Measurements from ENCODE around the gene TRIM44.
"Not testable (repeated sequence)": the region's sequence is repeated elsewhere in the genome, so short reads cannot be mapped to it uniquely, and the experiment has no call there.

The TRIM44 gene

GRCh38 chr11:35712533-35712932 is 50.0 kb downstream of the TRIM44 start:
- in situ Hi-C loops (cut with MboI; ENCODE audit: low sequenced_read_pairs) = no loop called here

GRCh38 chr11:35714882-35715627 is 52.5 kb downstream of the TRIM44 start:
- in situ Hi-C loops (cut with MboI; ENCODE audit: low sequenced_read_pairs) = no loop called here

GRCh38 chr11:35715677-35716076 is 53.1 kb downstream of the TRIM44 start:
- in situ Hi-C loops (cut with MboI; ENCODE audit: low sequenced_read_pairs) = not testable (repeated sequence)

- in situ Hi-C loops (cut with MboI; ENCODE audit: low sequenced_read_pairs) = no loop called here
These were observed 54.5 kb downstream of the TRIM44 start for GRCh38 chr11:35717043-35717442.

DNA sequence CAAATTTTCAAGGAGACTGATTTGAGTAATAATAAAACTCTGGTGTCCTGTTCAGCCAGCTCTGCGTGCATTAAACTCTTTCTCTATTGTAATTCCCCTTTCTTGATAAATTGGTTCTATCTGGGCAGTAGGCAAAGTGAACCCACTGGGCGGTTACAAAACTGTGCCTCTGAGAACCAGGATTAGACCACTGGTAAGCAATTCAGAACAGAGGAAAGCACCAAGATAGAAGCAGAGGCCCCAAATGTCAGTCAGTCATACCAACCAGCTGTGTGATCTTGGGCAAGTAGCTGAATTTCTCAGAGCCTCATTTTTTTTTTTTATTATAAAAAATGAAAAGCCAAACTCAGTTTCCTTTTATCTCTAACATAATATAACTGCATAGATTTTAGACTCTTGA is 54.9 kb downstream of the TRIM44 start:
- in situ Hi-C loops (cut with MboI; ENCODE audit: low sequenced_read_pairs) = no loop called here

DNA sequence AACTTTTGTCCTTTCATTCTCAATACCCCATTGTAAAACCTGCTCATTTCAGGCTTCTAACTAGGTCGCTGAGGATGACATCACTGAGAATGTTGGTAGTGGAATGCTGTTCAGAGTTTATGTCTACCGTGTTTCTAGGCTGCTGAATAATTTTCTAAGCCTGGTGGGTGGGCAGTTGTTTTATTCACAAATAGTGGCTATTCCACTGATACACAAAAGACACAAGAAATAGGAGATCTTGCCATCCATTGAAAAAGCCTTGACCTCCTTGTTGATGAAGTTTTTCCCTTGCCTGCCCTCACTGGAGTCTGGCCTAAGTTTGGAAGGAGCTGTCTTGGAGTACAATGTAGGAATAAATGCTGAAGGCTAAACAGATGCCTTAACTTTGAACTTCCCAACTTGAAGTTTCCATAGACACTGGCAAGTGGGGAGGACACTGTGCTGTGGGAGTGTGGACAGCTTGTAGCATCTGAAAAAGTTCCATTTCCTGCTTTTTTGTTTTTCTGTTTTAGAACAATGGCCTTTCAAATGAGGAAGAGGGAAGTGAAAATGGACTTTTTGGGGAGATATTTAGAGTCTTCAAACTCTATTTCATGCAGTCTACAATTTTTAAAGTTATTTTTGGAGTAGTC is 59.2 kb downstream of the TRIM44 start:
- in situ Hi-C loops (cut with MboI; ENCODE audit: low sequenced_read_pairs) = no loop called here

DNA sequence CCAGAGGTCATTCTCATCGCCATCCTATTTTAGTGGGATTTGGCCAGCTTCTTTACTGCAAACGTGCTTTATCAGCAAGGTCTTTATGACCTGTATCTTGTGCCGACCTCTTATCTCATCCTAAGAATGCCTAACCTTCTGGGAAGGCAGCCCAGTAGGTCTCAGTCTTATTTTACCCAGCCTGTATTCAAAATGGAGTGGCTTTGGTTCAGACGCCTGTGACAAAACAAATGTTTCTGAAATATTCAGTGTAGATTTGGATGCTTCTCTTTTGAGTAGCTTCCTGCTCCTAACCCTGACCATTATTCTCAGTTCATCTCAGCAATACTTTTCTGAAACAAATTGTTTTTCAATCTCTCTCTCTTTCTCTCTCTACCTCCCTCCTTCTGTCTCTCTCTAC is 60.1 kb downstream of the TRIM44 start:
- in situ Hi-C loops (cut with MboI; ENCODE audit: low sequenced_read_pairs) = no loop called here

DNA sequence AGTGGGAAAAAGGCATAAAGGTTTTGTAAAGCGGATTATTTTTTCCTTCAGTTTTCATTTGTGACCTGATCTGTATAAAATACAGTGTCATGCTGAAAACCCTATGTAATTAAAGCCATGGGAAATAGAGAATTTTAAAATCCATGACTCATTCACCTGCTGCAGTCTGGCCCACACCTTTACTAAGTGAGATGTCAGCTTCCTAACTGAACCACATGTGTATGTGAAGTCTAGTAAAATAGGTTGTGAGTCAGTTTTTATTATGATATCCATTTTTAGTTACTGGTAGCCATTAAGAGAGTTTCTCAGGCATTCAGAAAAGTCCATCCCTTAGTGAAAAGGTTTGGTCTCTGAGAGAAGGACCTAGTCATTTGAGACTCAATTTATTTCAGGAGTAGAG is 60.9 kb downstream of the TRIM44 start:
- in situ Hi-C loops (cut with MboI; ENCODE audit: low sequenced_read_pairs) = no loop called here

DNA sequence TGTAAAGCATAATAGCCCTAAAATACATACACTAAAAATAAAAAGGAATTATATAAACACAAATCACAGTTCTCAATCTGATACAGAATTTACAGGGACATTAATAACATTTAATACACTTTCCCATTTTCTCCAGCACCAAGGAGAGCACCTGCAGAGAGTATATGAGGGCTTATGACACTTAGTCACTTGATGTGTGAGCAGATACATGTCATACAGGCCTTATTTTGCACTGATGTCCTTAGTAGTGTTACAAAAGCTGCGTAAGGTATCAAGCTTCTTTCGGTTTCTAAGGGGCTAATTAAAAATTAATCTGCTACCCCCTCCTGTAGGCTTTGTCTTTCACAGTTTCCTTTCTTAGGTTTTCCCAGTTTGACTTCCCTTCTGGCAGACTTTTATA is 61.3 kb downstream of the TRIM44 start:
- in situ Hi-C loops (cut with MboI; ENCODE audit: low sequenced_read_pairs) = no loop called here

DNA sequence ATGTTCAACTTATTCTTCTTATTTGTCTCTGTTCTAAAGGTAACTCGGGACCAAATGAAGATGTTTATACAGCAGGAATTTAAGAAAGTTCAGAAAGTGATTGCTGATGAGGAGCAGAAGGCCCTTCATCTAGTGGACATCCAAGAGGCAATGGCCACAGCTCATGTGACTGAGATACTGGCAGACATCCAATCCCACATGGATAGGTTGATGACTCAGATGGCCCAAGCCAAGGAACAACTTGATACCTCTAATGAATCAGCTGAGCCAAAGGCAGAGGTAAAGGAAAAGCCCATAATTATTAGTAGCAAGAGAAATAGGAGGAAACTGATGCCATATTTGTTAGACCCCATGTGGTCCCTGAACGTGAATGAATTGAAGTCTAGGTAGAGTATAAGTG is 63.3 kb downstream of the TRIM44 start:
- in situ Hi-C loops (cut with MboI; ENCODE audit: low sequenced_read_pairs) = no loop called here

DNA sequence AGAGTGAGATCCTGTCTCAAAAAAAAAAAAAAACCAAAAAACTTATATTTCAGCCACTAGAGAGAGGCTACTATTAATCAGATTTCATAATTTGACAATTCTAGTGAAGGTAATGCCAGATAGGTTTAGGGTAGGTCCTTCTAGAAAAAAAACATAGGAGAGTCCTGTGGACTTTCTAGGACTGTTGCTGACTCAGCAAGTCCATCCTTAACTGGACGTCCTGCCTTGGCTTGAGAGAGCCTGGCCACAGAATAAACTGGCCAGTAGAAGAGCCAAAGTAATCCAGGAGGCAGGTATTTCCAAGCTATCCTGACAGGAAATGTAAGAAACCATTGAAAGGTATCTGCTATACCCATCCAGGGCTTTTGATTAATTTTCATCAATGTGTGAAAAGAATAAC is 64.6 kb downstream of the TRIM44 start:
- in situ Hi-C loops (cut with MboI; ENCODE audit: low sequenced_read_pairs) = no loop called here

GRCh38 chr11:35730254-35730653 is 67.7 kb downstream of the TRIM44 start:
- in situ Hi-C loops (cut with MboI; ENCODE audit: low sequenced_read_pairs) = no loop called here

GRCh38 chr11:35734669-35735410 is 72.3 kb downstream of the TRIM44 start:
- in situ Hi-C loops (cut with MboI; ENCODE audit: low sequenced_read_pairs) = no loop called here

DNA sequence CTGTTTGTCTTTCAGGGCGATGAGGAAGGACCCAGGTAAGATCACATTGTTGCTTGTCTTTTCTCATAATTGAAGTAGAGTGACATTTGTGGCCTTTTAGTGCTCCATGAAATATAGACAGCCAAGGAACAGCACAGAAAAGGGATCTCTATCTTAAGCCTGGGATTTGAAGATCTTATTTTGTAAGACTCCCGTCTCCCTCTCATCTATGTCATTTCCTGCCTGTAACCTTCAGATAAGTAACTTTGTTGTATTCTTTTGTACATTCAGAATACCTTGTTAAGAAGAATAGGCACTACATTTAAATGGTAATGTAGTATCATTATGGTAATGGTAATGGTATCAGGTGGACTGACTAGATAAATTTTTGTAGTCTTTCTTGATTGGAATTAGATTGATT is 72.8 kb downstream of the TRIM44 start:
- in situ Hi-C loops (cut with MboI; ENCODE audit: low sequenced_read_pairs) = no loop called here

- in situ Hi-C loops (cut with MboI; ENCODE audit: low sequenced_read_pairs) = no loop called here
These were observed 73.3 kb downstream of the TRIM44 start for GRCh38 chr11:35735903-35736302.

GRCh38 chr11:35736952-35737351 is 74.4 kb downstream of the TRIM44 start:
- in situ Hi-C loops (cut with MboI; ENCODE audit: low sequenced_read_pairs) = no loop called here

- in situ Hi-C loops (cut with MboI; ENCODE audit: low sequenced_read_pairs) = no loop called here
These were observed 77.7 kb downstream of the TRIM44 start for GRCh38 chr11:35740061-35740799.

DNA sequence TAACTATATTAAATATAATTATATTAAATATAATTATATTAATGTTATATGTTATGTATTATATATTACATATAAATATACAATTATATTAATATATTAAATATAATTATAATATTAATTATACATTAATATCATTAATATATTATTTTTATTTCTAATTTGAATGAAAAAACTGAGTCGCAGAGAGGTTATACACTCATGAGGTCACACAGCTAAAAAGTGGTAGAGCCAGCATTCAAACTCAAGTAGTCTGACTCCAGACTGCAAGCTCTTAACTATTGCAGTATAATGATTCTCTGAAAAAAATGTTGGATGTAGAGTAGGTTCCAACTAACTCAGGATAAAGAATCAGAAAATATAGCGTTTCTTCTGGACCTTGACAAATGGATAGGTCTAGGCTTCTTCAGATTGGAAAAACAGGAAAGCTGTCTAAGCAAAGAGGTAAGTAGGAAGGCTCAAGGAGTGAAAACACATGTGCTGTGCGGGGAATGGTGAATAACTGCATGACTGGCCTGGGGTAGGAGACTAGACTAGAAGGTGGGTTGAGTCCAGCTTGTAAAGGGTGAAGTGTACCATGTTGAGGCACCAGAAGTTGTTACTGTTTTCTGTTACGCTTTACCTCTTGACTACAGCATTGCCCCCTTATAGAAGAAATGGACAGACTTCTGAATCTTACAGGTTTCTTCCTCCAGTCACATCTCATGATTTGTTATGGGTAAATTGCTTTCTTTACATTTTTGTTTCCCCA is 80.3 kb downstream of the TRIM44 start:
- in situ Hi-C loops (cut with MboI; ENCODE audit: low sequenced_read_pairs) = no loop called here

DNA sequence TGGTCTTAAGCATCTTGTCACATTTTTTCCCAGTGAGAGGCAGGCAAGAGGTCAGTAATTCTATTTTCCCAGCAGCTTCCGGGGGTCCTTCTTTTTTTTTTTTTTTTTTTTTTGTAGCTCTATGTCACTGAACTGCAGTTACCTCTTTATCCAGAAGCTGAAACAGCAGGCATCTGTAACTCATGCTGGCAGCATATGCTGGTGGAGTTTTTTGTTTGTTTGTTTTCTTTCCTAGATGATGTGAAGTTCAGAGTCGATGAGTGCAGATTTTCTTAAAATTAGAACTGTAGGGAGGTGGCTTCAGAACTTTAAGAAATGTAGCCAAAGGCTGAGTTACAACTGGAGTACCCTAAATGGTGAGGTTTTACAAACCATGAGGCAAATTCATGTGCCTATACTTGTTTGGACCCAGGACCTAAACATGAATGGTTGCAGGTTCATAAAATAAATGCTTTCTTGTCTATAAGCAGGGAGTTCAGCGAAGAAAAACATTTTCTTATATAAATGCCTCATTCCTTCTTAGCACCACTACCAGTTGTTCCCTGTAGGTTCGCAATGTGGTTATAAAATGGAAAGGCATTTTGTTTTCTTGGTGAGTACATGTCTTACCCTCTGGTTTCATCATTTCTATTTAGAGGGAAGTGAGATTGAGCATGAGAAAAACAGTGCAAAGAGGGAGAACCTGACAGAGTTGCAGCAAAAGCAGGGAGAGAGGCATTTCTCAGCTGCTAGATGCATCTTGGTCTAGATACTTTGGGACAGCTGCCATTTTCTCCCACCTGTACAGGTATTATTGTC is 84.0 kb downstream of the TRIM44 start:
- in situ Hi-C loops (cut with MboI; ENCODE audit: low sequenced_read_pairs) = no loop called here

DNA sequence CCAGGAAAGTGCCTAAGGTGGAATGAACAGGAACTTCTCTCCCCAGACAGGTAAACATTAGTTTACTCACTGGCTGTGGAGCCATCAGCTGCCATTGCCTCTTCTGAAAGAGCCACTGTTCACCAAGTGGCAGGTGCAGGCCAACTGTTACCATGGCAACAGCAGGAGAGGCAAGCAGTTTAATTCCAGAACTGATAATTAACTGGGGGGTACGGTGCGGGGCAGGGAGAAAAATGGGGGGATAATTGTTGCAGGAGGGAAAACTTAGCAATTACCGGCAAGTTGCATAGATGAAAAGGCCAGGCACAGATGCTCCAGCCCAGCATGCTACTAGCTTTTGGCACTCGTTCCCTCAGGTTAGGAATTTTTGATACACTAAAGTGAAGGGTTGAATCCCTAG is 85.1 kb downstream of the TRIM44 start:
- in situ Hi-C loops (cut with MboI; ENCODE audit: low sequenced_read_pairs) = no loop called here

All from HL-60/S4 (cell line).